KMS-11 (cell line): ENCODE measurements around the gene CCP110.
"Not testable (repeated sequence)": the region's sequence is repeated elsewhere in the genome, so short reads cannot be mapped to it uniquely, and the experiment has no call there.

Source experiments
- H2AFZ ChIP-seq: fragments of 200-600 bp; sonication (generic); 2 replicates; pipeline ENCODE4 v1.6.1; 2016; ENCODE audit warnings: antibody characterized with exemption, mixed run types, low read depth
- H3K27ac ChIP-seq: fragments of 200-600 bp; sonication (generic); 2 replicates; pipeline ENCODE4 v1.6.1; 2016; ENCODE audit warnings: mild to moderate bottlenecking, mixed run types
- H3K27me3 ChIP-seq: fragments of 200-600 bp; sonication (generic); 2 replicates; pipeline ENCODE4 v1.6.1; 2017; ENCODE audit warnings: mild to moderate bottlenecking, low read depth, mixed run types, moderate library complexity; ENCODE audit not compliant: insufficient read depth
- H3K36me3 ChIP-seq: fragments of 200-600 bp; sonication (generic); 2 replicates; pipeline ENCODE4 v1.6.1; 2017; ENCODE audit warnings: mild to moderate bottlenecking, mixed run types; ENCODE audit not compliant: insufficient read depth
- H3K4me1 ChIP-seq: fragments of 200-600 bp; sonication (generic); 2 replicates; pipeline ENCODE4 v1.6.1; 2016; ENCODE audit warnings: mild to moderate bottlenecking, low read depth, mixed run types; ENCODE audit not compliant: poor library complexity, severe bottlenecking
- H3K4me2 ChIP-seq: fragments of 200-600 bp; sonication (generic); 2 replicates; pipeline ENCODE4 v1.7.0; 2016; ENCODE audit warnings: mild to moderate bottlenecking, mixed run types
- H3K4me3 ChIP-seq: fragments of 200-600 bp; sonication (generic); IDR thresholded peaks from 2 replicates; pipeline ENCODE4 v1.6.1; 2017; ENCODE audit warnings: low read depth, low read length, mixed read lengths; ENCODE audit not compliant: insufficient read depth
- H3K79me2 ChIP-seq: fragments of 200-600 bp; sonication (generic); 2 replicates; pipeline ENCODE4 v1.6.1; 2016; ENCODE audit warnings: low read depth, mixed run types; ENCODE audit not compliant: insufficient read depth
- H3K9ac ChIP-seq: fragments of 200-600 bp; sonication (generic); 2 replicates; pipeline ENCODE4 v1.6.1; 2016; ENCODE audit warnings: mild to moderate bottlenecking, mixed run types
- H4K20me1 ChIP-seq: fragments of 200-600 bp; sonication (generic); 2 replicates; pipeline ENCODE4 v1.6.1; 2016; ENCODE audit warnings: mild to moderate bottlenecking, mixed run types; ENCODE audit not compliant: insufficient read depth
- CTCF ChIP-seq: fragments of 200-600 bp; sonication (generic); conservative IDR thresholded peaks from 2 replicates; pipeline ENCODE4 v1.6.1; 2017; ENCODE audit warnings: low read depth, mild to moderate bottlenecking, antibody characterized with exemption, low read length, moderate library complexity, mixed read lengths

Gene CCP110

GRCh38 chr16:19540241-19540970, 16.7 kb downstream of the CCP110 start:
- Histone ChIP-seq H3K4me2 (no peak overlapping the region), H3K79me2 (no peaks in the 10 kb centered on the region), H3K4me1 (no peaks in the 10 kb centered on the region), H3K27me3 (no peaks in the 10 kb centered on the region), H4K20me1 (no peaks in the 10 kb centered on the region), H3K27ac (no peak overlapping the region), H3K4me3 (no peak overlapping the region), H2AFZ (no peak overlapping the region), H3K36me3 (peaks cover 4% of the 10 kb centered on the region; the same call in 1 of the 2 replicates), H3K9ac (no peak overlapping the region)
- no peak for TF ChIP-seq CTCF

DNA sequence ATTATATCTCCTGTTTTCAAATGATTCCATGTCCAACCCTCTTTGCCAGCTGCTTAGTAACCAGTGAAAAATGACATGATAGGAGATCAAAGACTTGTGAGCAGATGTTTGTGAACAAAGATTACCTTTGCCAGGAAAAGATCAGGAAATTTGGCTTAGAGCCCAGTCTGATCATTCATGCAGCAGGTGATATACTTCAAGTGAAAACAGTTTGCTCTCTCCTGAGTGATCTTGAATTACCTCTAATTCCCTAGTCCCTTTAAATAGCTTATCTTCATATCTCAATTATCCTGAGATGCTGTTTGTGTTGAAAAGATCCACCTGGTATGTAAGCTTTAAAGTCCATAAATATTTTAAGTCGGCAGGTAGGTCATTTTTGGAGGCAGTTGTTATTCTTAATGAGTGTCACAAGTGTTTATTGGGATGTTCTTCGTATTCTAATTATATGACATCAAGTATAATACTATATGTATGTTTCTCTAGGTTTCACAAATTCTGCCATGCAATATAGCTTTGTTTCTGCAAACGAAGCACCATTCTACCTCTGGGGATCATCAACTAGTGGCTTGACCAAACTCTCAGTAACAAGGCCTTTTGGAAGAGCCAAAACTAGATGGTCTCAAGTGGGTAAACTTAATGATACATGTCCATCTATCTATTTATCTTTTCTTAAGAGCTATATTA, 18.5 kb downstream of the CCP110 start:
- H3K79me2 ChIP-seq = no peaks in the 10 kb centered on the region
- no peak overlapping the region for H3K4me3 ChIP-seq
- no peaks in the 10 kb centered on the region for H3K27me3 ChIP-seq
- peaks cover 4% of the 10 kb centered on the region; the same call in 1 of the 2 replicates for H3K36me3 ChIP-seq
- no peaks in the 10 kb centered on the region for H3K4me1 ChIP-seq
- H3K4me2 ChIP-seq = no peak overlapping the region
- no peak overlapping the region for H3K9ac ChIP-seq
- no peak for TF ChIP-seq CTCF
- H3K27ac ChIP-seq = no peak overlapping the region
- H2AFZ ChIP-seq = no peak overlapping the region
- H4K20me1 ChIP-seq = no peaks in the 10 kb centered on the region

GRCh38 chr16:19543278-19543996, 19.7 kb downstream of the CCP110 start:
- H3K4me3 ChIP-seq = not testable (repeated sequence)

GRCh38 chr16:19548144-19548543, 24.4 kb downstream of the CCP110 start:
- Histone ChIP-seq H3K9ac (no peak overlapping the region), H3K4me1 (no peaks in the 10 kb centered on the region), H3K79me2 (no peaks in the 10 kb centered on the region), H3K36me3 (no peaks in the 10 kb centered on the region; the same call in 1 of the 2 replicates), H3K27me3 (no peaks in the 10 kb centered on the region), H2AFZ (no peak overlapping the region), H4K20me1 (no peaks in the 10 kb centered on the region), H3K4me2 (no peak overlapping the region), H3K4me3 (no peak overlapping the region), H3K27ac (no peak overlapping the region)
- no peak for TF ChIP-seq CTCF

More at GRCh38 chr16:19543278-19543996, 19.7 kb downstream of the CCP110 start:
- H3K36me3 ChIP-seq, H3K27me3 ChIP-seq, H3K9ac ChIP-seq, H3K4me2 ChIP-seq, H4K20me1 ChIP-seq, H3K27ac ChIP-seq, H3K79me2 ChIP-seq, H2AFZ ChIP-seq, H3K4me1 ChIP-seq: not testable (repeated sequence)
